Breast epithelium (tissue), 3 donors: ENCODE measurements around the gene MYBBP1A.

Experiments
- CTCF ChIP-seq, 3 donors: fragments of 450-650 bp; IDR thresholded peaks; one replicate each; pipeline ENCODE4 v1.5.1; 2016 to 2017; ENCODE audit warnings: antibody characterized with exemption in 3 of 3, mild to moderate bottlenecking in 3 of 3, moderate library complexity in 3 of 3
- POLR2A ChIP-seq: fragments of 450-650 bp; IDR thresholded peaks from one replicate; pipeline ENCODE4 v1.6.1; 2016; ENCODE audit warnings: antibody characterized with exemption, mild to moderate bottlenecking, moderate library complexity

GRCh38 chr17:4604111-4604644 lies 49.0 kb upstream of the MYBBP1A start:
- TF ChIP-seq CTCF (IDR thresholded peaks at IDR 0.05) (no peak), POLR2A (no peak)
